ENCODE measurements around the gene HDC. TPM values are rescaled to one million over a fixed set of nuclear protein-coding genes. Genes with fewer than 3 reads are reported as not detected.

HDC gene
- total RNA-seq, 1 donor from 2014 or later, result not detected

DNA sequence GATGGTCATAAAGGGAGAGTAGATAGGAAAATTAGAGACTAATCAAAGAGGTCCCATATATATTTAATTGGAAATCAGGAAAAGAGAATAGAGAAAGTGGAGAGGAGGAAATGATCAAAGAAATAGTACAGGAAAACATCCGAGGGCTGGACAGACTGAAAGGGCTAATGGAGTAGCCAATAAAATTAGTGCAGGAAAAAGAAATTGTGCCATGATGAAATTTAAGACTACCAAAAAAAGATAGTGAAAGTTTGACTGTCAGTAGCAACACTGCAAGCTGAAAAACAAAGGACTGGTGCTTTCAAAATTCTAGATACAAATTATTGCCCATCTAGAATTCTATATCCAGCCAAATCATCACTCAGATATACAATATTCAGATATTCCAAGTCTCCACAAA, 47.2 kb downstream of the HDC start:
- H3K4me1 Mint-ChIP-seq, result no peaks in the 10 kb centered on the region
- no peak for TF ChIP-seq CTCF (IDR thresholded peaks at IDR 0.05; ENCODE audit: unreplicated experiment)
- DNase-seq (ENCODE audit: low spot score in 2 of 2, unreplicated experiment in 2 of 2), result no peak
- H3K4me3 Mint-ChIP-seq, result no peak overlapping the region
- no peak overlapping the region for H3K27ac Mint-ChIP-seq
- peaks cover 4% of the 10 kb centered on the region for H3K36me3 Mint-ChIP-seq
- H3K27me3 Mint-ChIP-seq (ENCODE audit: low read depth), result no peaks in the 10 kb centered on the region
- peaks cover 26% of the 10 kb centered on the region for H3K9me3 Mint-ChIP-seq

GRCh38 chr15:50210462-50211157, 54.9 kb downstream of the HDC start:
- no peak overlapping the region for H3K27ac Mint-ChIP-seq
- H3K27me3 Mint-ChIP-seq (ENCODE audit: low read depth), result no peaks in the 10 kb centered on the region
- no peak overlapping the region for H3K4me3 Mint-ChIP-seq
- DNase-seq (ENCODE audit: low spot score in 2 of 2, unreplicated experiment in 2 of 2), result no peak
- H3K9me3 Mint-ChIP-seq, result peaks cover 36% of the 10 kb centered on the region
- H3K4me1 Mint-ChIP-seq, result peaks cover 9% of the 10 kb centered on the region
- peaks cover 14% of the 10 kb centered on the region for H3K36me3 Mint-ChIP-seq
- no peak for TF ChIP-seq CTCF (IDR thresholded peaks at IDR 0.05; ENCODE audit: unreplicated experiment)

DNA sequence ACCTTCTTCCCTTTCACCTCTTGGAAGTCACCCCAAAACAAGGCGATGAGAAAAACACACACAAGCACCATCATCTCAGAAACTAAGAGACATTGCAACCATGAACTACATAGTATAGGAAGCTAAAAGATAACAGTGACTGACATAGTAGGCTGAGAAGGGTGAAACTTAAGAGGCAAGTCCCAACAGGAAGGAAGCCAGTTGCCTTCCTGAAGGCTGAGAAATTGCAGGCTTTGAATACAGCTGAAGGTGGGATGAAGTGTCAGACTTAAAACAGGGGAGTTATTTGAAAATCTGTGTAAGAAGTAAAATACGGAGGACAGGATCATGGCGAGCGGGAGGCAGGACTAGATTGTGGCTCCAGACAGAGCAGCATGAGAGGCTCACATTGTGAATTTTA, 55.7 kb downstream of the HDC start:
- peaks cover 28% of the 10 kb centered on the region for H3K9me3 Mint-ChIP-seq
- no peaks in the 10 kb centered on the region for H3K27me3 Mint-ChIP-seq (ENCODE audit: low read depth)
- DNase-seq (ENCODE audit: low spot score in 2 of 2, unreplicated experiment in 2 of 2), result no peak
- no peak for TF ChIP-seq CTCF (IDR thresholded peaks at IDR 0.05; ENCODE audit: unreplicated experiment)
- peaks cover 9% of the 10 kb centered on the region for H3K4me1 Mint-ChIP-seq
- H3K36me3 Mint-ChIP-seq, result peaks cover 14% of the 10 kb centered on the region
- no peak overlapping the region for H3K4me3 Mint-ChIP-seq
- peak overlapping the region; percentile 68 for H3K27ac Mint-ChIP-seq

DNA sequence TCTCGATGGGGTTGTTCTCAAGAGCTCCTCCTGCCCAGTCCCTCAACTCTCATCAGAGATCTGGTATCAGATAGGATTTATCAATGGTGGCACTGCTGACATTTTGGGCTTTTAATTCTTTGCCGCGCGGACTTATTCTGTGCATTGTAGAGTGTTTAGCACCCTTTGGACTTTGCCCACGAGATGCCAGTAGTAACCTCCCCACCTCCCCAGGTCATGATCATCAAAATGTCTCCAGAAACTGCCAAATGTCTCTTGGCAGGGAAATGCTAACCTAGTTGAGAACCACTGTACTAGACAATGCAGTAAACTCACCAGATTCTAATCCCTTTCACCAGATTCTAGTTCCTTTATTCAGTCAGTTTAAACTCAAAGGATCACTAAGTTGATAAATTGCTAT, 59.5 kb downstream of the HDC start:
- Mint-ChIP-seq H3K36me3 (peaks cover 4% of the 10 kb centered on the region), H3K4me3 (no peak overlapping the region), H3K27me3 (ENCODE audit: low read depth) (no peaks in the 10 kb centered on the region), H3K4me1 (peaks cover 9% of the 10 kb centered on the region), H3K9me3 (peaks cover under 1% of the 10 kb centered on the region), H3K27ac (no peak overlapping the region)
- TF ChIP-seq CTCF (IDR thresholded peaks at IDR 0.05; ENCODE audit: unreplicated experiment), result no peak
- DNase-seq (ENCODE audit: low spot score in 2 of 2, unreplicated experiment in 2 of 2), result no peak

DNA sequence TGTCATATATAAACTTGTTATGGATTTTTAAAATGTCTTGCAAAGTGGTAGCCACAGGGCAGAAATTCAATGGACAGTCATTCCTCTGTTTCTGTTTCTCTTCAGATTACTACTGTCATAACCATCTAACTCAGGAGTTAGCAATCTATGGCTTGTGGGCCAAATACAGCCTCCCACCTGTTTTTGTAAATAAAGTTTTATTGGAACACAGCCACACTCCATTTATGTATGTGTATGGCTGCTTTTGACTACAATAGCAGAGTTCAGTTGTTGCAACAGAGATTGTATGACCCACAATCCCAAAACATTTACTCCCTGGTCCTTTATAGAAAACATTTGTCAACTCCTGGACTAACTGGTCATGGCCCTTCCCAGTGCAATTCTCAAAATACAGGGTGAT, 63.5 kb downstream of the HDC start:
- DNase-seq (ENCODE audit: low spot score in 2 of 2, unreplicated experiment in 2 of 2), result no peak
- Mint-ChIP-seq H3K27me3 (ENCODE audit: low read depth) (no peaks in the 10 kb centered on the region), H3K36me3 (peaks cover 3% of the 10 kb centered on the region), H3K9me3 (no peaks in the 10 kb centered on the region), H3K4me3 (no peak overlapping the region), H3K4me1 (no peaks in the 10 kb centered on the region), H3K27ac (no peak overlapping the region)
- no peak for TF ChIP-seq CTCF (IDR thresholded peaks at IDR 0.05; ENCODE audit: unreplicated experiment)

Measured in mesothelial cell of epicardium (in vitro differentiated cells).